ENCODE measurements around the gene LIMS1.
A peak's percentile ranks its signal among the peaks of the same experiment; 100 is the strongest.

GRCh38 chr2:108607706-108608301 is 73.5 kb downstream of the LIMS1 start:
- TF ChIP-seq CTCF (IDR thresholded peaks at IDR 0.05) (peak; percentile 81), POLR2AphosphoS5 (IDR thresholded peaks at IDR 0.05; ENCODE audit: low read depth, low read length) (no peak), REST (IDR thresholded peaks at IDR 0.05; ENCODE audit: insufficient read depth in 1 of 2, low read depth in 2 of 2, low read length in 1 of 2) (no peak)
